ENCODE data around the gene TAF11.

TAF11 gene

DNA sequence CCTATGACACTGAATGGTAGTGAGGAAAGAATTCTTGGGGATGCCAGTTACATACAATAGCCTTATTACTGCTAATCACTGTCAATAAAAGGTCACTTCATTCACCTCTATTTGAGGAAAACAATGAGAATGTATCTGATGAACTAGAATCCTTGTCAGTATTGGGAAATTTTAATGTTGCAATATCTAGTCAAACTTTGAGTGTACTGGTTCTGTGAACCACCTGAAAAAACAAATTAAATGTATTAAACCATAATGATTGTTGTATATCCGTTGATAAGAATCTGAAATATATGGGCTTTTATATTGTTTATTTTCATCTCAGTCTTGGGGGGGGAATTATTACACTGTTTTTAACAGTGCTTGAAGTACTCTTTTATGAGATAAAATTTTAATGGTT is 10.6 kb downstream of the TAF11 start:
- TF ChIP-seq TAF1 (IDR thresholded peaks at IDR 0.05; ENCODE audit: borderline replicate concordance, insufficient read depth, low read length) (no peak), FOXP2 (optimal IDR thresholded peaks at IDR 0.05; ENCODE audit: borderline replicate concordance, extremely low read depth, extremely low read length, insufficient read depth) (no peak), SIN3A (IDR thresholded peaks at IDR 0.05; ENCODE audit: borderline replicate concordance, insufficient read depth, low read length) (no peak), REST (IDR thresholded peaks at IDR 0.05; ENCODE audit: insufficient read depth in 1 of 2, low read depth in 2 of 2, low read length in 2 of 2) (no peak), POLR2AphosphoS5 (IDR thresholded peaks at IDR 0.05; ENCODE audit: low read depth, low read length) (no peak)

DNA sequence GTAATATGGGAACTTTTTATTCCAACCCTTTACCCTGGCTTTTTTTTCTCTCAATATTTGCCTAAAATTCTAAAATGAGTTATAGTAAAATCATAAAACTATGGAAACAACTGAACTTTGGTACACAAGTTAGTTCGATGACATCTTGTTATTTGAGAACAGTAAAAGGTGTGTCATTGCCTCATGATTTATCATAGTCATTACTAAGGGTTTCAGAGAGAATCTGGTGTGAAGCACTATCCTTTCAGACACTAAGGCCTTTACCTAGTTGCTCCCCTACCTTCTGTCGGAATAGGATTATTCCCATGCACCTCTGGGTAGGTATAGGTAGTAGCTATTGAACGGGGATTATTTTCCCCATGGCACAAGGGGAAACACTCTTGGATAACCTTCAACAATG is 11.4 kb downstream of the TAF11 start:
- TF ChIP-seq TAF1 (IDR thresholded peaks at IDR 0.05; ENCODE audit: borderline replicate concordance, insufficient read depth, low read length) (no peak), POLR2AphosphoS5 (IDR thresholded peaks at IDR 0.05; ENCODE audit: low read depth, low read length) (no peak), SIN3A (IDR thresholded peaks at IDR 0.05; ENCODE audit: borderline replicate concordance, insufficient read depth, low read length) (no peak), REST (IDR thresholded peaks at IDR 0.05; ENCODE audit: insufficient read depth in 1 of 2, low read depth in 2 of 2, low read length in 2 of 2) (no peak), FOXP2 (optimal IDR thresholded peaks at IDR 0.05; ENCODE audit: borderline replicate concordance, extremely low read depth, extremely low read length, insufficient read depth) (no peak)

DNA sequence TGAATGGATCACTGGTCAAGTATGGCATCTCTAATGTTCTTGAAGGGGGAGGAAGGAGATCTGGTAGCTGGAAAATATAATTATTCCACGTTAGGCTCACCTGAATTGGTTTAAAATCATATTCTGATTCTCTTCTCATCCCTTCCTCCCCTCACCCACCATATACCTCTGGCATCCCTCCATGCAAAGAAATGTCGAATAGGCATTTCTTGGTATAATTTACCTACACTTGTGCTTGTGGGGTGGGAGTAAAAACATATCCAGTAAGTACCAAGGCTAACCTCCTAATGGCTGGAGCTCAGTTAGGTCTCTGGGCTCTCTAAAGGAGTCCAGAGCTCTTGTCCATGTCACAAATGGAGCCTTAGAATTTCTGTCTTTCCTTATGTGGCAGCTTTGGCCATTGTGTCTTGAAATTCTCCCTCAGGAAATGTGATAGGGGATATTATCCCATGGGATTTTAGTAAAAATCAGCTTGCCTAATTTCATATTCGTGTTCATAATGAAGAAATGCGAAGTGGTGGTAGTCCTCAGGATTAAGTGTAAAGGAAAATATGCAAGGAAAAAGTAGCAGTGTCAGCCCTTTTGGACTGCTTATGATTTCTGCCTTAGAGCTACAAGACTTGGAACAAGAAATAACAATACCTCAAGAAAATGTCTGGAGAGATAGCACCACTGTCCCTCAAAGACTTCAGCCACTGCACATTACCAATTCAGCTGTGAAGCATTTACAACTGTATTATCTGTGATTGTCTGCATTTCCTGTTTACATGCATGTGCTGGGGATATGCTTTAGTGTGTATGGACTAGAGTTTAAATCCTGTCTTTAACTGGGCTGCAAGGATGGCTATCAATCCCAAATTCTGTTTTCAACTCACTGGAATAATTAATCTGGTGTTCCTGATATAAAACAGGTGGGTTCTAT is 12.3 kb downstream of the TAF11 start:
- no peak for TF ChIP-seq POLR2AphosphoS5 (IDR thresholded peaks at IDR 0.05; ENCODE audit: low read depth, low read length)
- TF ChIP-seq TAF1 (IDR thresholded peaks at IDR 0.05; ENCODE audit: borderline replicate concordance, insufficient read depth, low read length): no peak
- TF ChIP-seq FOXP2 (optimal IDR thresholded peaks at IDR 0.05; ENCODE audit: borderline replicate concordance, extremely low read depth, extremely low read length, insufficient read depth): no peak
- TF ChIP-seq SIN3A (IDR thresholded peaks at IDR 0.05; ENCODE audit: borderline replicate concordance, insufficient read depth, low read length): no peak
- TF ChIP-seq REST (IDR thresholded peaks at IDR 0.05; ENCODE audit: insufficient read depth in 1 of 2, low read depth in 2 of 2, low read length in 2 of 2): no peak

DNA sequence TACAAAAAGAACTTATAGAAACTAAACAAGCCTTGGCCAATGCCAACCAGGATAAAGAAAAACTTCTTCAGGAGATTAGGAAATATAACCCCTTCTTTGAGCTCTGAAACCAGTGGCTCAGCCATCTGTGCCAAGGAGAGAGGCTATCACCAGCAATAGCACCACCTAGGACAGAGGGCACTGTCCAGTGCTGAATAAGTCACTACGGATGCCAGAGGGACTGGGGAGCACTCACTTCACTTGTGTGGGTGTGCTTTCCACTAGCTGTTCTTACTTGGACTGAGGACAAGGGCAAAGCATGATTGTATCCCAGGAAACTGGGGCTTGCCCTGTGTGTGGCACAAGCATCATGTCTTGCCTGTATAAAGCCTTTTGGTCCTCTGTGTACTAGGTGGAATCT is 15.5 kb downstream of the TAF11 start:
- TF ChIP-seq POLR2AphosphoS5 (IDR thresholded peaks at IDR 0.05; ENCODE audit: low read depth, low read length): no peak
- no peak for TF ChIP-seq TAF1 (IDR thresholded peaks at IDR 0.05; ENCODE audit: borderline replicate concordance, insufficient read depth, low read length)
- peak; percentile 69 to 89 for TF ChIP-seq REST (IDR thresholded peaks at IDR 0.05; ENCODE audit: insufficient read depth in 1 of 2, low read depth in 2 of 2, low read length in 2 of 2)
